Tibial nerve (tissue), 4 donors: ENCODE data around the gene CLCN2. TPM values are rescaled to one million over a fixed set of nuclear protein-coding genes. Genes with fewer than 3 reads are reported as not detected.

ENCODE experiments used
- DNase-seq, 2 donors: peaks; one replicate each; pipeline ENCODE4 v3.0.0-alpha.2; 2019; ENCODE audit warnings: low spot score in 2 of 2
- H3K27ac ChIP-seq, 4 donors: fragments of 200-600 bp; sonication (generic) in 3 of 4; one replicate each; pipeline ENCODE4 v1.5.1; 2017 to 2019; ENCODE audit warnings: mild to moderate bottlenecking in 1 of 4
- H3K27me3 ChIP-seq, 2 donors: fragments of 200-600 bp; sonication (generic) in 1 of 2; one replicate each; pipeline versions ENCODE4 v1.5.1 to v1.6.0; 2017 to 2019
- H3K36me3 ChIP-seq, 3 donors: fragments of 200-600 bp; sonication (generic); one replicate each; pipeline ENCODE4 v1.5.1; 2018 to 2019
- H3K4me1 ChIP-seq, 4 donors: fragments of 200-600 bp; sonication (generic) in 3 of 4; one replicate each; pipeline ENCODE4 v1.5.1; 2017 to 2019
- H3K4me3 ChIP-seq, 4 donors: fragments of 200-600 bp; sonication (generic) in 3 of 4; one replicate each; pipeline ENCODE4 v1.5.1; 2017 to 2019; ENCODE audit warnings: mild to moderate bottlenecking in 1 of 4, moderate library complexity in 1 of 4
- H3K9me3 ChIP-seq, 4 donors: fragments of 200-600 bp; sonication (generic) in 3 of 4; one replicate each; pipeline ENCODE4 v1.5.1; 2017 to 2019
- EP300 ChIP-seq, 2 donors: sonication (generic); formaldehyde crosslinking; IDR thresholded peaks; one replicate each; pipeline ENCODE4 v1.6.1; 2017; ENCODE audit warnings: antibody characterized with exemption in 2 of 2, mild to moderate bottlenecking in 1 of 2
- POLR2A ChIP-seq, 2 donors: fragments of 450-650 bp; IDR thresholded peaks; one replicate each; pipeline ENCODE4 v1.6.1; 2017; ENCODE audit warnings: antibody characterized with exemption in 2 of 2, mild to moderate bottlenecking in 2 of 2, moderate library complexity in 2 of 2
- WGBS, 2 donors: methylation state at CpG; one replicate each; pipeline ENCODE4 v1.1.5; 2018; 5-methylcytosine and 5-hydroxymethylcytosine counted together
- total RNA-seq, 4 donors: library from RNA; depleted of rRNA; stranded (reverse); fragments of >200 nt; gene quantifications; one replicate each; pipeline ENCODE4 v1.1.0, GENCODE V29; 2016
- TF ChIP-seq, protein P1 (sequence below), 5 experiments: fragments of 200-600 bp in 3 of 5; fragments of 450-650 bp in 2 of 5; sonication (generic) in 3 of 5; IDR thresholded peaks; one replicate each; pipeline ENCODE4 v1.5.1; 2016 to 2019; ENCODE audit warnings: antibody characterized with exemption in 5 of 5, mild to moderate bottlenecking in 3 of 5, moderate library complexity in 2 of 5

The CLCN2 gene
- total RNA-seq, 4 donors from 2014 or later: 51.3 to 86.3 (median 54.9) TPM

- DNase-seq: no peak
- Histone ChIP-seq H3K27ac (peak overlapping the region in 1 of 4 donors; percentile 40), H3K27me3 (peaks cover 0 to 3% of the 10 kb centered on the region in 2 donors), H3K4me3 (no peak overlapping the region), H3K36me3 (peaks cover 0 to 29% (median 0%) of the 10 kb centered on the region in 3 donors), H3K9me3 (no peaks in the 10 kb centered on the region), H3K4me1 (peaks cover 0 to 41% (median 5%) of the 10 kb centered on the region in 4 donors)
- 86 to 89% methylated on average over 5 of the region's 5 CpGs for WGBS, 2 donors
- TF ChIP-seq EP300 (IDR thresholded peaks at IDR 0.05): no peak
- TF ChIP-seq, protein P1, sequence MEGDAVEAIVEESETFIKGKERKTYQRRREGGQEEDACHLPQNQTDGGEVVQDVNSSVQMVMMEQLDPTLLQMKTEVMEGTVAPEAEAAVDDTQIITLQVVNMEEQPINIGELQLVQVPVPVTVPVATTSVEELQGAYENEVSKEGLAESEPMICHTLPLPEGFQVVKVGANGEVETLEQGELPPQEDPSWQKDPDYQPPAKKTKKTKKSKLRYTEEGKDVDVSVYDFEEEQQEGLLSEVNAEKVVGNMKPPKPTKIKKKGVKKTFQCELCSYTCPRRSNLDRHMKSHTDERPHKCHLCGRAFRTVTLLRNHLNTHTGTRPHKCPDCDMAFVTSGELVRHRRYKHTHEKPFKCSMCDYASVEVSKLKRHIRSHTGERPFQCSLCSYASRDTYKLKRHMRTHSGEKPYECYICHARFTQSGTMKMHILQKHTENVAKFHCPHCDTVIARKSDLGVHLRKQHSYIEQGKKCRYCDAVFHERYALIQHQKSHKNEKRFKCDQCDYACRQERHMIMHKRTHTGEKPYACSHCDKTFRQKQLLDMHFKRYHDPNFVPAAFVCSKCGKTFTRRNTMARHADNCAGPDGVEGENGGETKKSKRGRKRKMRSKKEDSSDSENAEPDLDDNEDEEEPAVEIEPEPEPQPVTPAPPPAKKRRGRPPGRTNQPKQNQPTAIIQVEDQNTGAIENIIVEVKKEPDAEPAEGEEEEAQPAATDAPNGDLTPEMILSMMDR (IDR thresholded peaks at IDR 0.05): no peak
- no peak for TF ChIP-seq POLR2A (IDR thresholded peaks at IDR 0.05)
Observed at GRCh38 chr3:184372911-184373310, 11.5 kb upstream of the CLCN2 start.

GRCh38 chr3:184372296-184372821 lies 11.0 kb upstream of the CLCN2 start:
- no peak for TF ChIP-seq EP300 (IDR thresholded peaks at IDR 0.05)
- TF ChIP-seq, protein P1 (IDR thresholded peaks at IDR 0.05): no peak
- DNase-seq: no peak
- peaks cover 0 to 38% (median 5%) of the 10 kb centered on the region in 4 donors for H3K4me1 ChIP-seq
- H3K27me3 ChIP-seq: no peaks in the 10 kb centered on the region
- WGBS, 2 donors: 66 to 70% methylated on average over 8 of the region's 8 CpGs
- H3K36me3 ChIP-seq: peaks cover 0 to 35% (median 0%) of the 10 kb centered on the region in 3 donors
- no peak overlapping the region for H3K27ac ChIP-seq
- no peak overlapping the region for H3K4me3 ChIP-seq
- H3K9me3 ChIP-seq: no peaks in the 10 kb centered on the region

DNA sequence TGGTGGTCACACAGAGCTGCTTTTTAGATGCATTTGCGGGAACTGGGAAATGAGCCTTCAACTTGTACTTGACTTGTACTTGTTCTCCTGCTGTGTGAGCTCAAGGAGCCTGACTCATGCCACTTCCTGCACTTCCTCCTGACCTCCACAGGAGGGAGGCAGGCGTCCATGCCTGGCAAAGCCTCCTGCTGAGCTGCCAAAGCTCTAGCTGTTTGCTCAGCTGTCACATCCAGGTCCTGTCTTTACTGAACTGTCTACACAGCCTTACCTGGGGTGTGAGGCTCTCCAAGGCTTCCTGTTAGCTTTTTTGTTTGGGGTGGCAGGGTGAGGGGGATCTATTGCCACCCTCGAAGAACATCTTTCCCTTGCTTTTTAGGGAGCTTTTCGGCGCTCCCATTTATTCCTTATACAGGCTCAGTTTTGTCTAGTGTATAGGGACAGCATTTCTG lies 10.2 kb upstream of the CLCN2 start:
- peaks cover 0 to 38% (median 5%) of the 10 kb centered on the region in 4 donors for H3K4me1 ChIP-seq
- no peaks in the 10 kb centered on the region for H3K27me3 ChIP-seq
- peak in 1 of 2 donors; percentile 49 for DNase-seq

DNA sequence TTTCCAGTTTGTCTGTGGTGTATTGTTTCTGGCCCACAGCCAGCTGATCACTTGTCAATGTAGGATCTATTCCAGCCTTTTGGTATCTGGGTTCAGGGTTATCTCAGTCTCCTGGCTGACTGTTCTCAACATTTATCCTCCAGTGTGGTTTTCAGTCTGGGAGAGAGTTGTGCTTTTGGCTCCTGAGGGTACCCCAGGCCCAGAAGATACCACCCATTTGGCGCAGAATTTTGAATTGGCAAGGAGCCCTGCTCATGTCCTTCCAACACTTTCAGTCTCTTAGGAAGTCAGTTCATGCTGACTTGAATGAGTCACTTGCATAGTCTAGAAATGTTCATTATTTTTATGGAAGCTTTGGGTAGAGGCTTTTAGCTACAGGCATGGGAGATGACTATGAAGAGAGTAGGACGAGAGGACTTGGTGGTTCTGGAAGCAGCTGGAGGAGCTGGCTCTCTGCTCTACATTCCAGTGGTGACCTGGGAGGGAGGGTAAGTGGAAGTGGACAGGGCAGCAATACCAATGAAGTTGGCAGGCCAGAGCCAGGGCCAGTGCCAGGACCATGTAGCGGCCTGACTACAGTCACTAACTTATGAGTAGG lies 7.3 kb upstream of the CLCN2 start:
- H3K27ac ChIP-seq: peak overlapping the region in 2 of 4 donors; percentile 7 to 55

More for the DNA sequence above, 10.2 kb upstream of the CLCN2 start:
- TF ChIP-seq EP300 (IDR thresholded peaks at IDR 0.05): peak in 1 of 2 donors; percentile 52
- no peak for TF ChIP-seq POLR2A (IDR thresholded peaks at IDR 0.05)
- TF ChIP-seq, protein P1 (IDR thresholded peaks at IDR 0.05): peak; percentile 76 to 93 (median 89)
- peaks cover 0 to 42% (median 2%) of the 10 kb centered on the region in 3 donors for H3K36me3 ChIP-seq
- no peak overlapping the region for H3K27ac ChIP-seq
- H3K4me3 ChIP-seq: no peak overlapping the region
- no peaks in the 10 kb centered on the region for H3K9me3 ChIP-seq
- 50% methylated on average over 5 of the region's 5 CpGs for WGBS, 2 donors

More for the DNA sequence above, 7.3 kb upstream of the CLCN2 start:
- 31 to 36% methylated on average over 3 of the region's 3 CpGs for WGBS, 2 donors
- Histone ChIP-seq H3K36me3 (peaks cover 0 to 62% (median 3%) of the 10 kb centered on the region in 3 donors), H3K9me3 (no peaks in the 10 kb centered on the region), H3K4me1 (peaks cover 0 to 50% (median 13%) of the 10 kb centered on the region in 4 donors), H3K27me3 (no peaks in the 10 kb centered on the region), H3K4me3 (no peak overlapping the region)
- DNase-seq: no peak
- TF ChIP-seq POLR2A (IDR thresholded peaks at IDR 0.05) (no peak), EP300 (IDR thresholded peaks at IDR 0.05) (no peak)
- TF ChIP-seq, protein P1 (IDR thresholded peaks at IDR 0.05): no peak
